ENCODE data around the gene BSCL2.
"Not testable (repeated sequence)": the region's sequence is repeated elsewhere in the genome, so short reads cannot be mapped to it uniquely, and the experiment has no call there.

BSCL2 gene

GRCh38 chr11:62716816-62717215, 9.6 kb upstream of the BSCL2 start:
- DNase-seq: no peak

GRCh38 chr11:62716206-62716605, 9.0 kb upstream of the BSCL2 start:
- DNase-seq: no peak

GRCh38 chr11:62715150-62716130, 8.2 kb upstream of the BSCL2 start:
- DNase-seq: no peak

GRCh38 chr11:62713343-62713742, 6.1 kb upstream of the BSCL2 start:
- DNase-seq: no peak

- DNase-seq: no peak
Observed at GRCh38 chr11:62712861-62713260, 5.6 kb upstream of the BSCL2 start.

GRCh38 chr11:62712276-62712812, 5.1 kb upstream of the BSCL2 start:
- no peak for DNase-seq

- DNase-seq: no peak
Observed at GRCh38 chr11:62710001-62710345, 2.7 kb upstream of the BSCL2 start.

GRCh38 chr11:62709247-62710000, 2.2 kb upstream of the BSCL2 start:
- DNase-seq: peak; percentile 98

GRCh38 chr11:62708793-62709192, 1.6 kb upstream of the BSCL2 start:
- no peak for DNase-seq

- no peak for DNase-seq
Observed at GRCh38 chr11:62708392-62708791, 1.2 kb upstream of the BSCL2 start.

- no peak for DNase-seq
Observed at GRCh38 chr11:62706850-62707247, 375 bp downstream of the BSCL2 start.

- peak; percentile 96 for DNase-seq
Observed at GRCh38 chr11:62705880-62706849, 1.1 kb downstream of the BSCL2 start.

- no peak for DNase-seq
Observed at GRCh38 chr11:62705413-62705812, 1.8 kb downstream of the BSCL2 start.

- not testable (repeated sequence) for DNase-seq
Observed at GRCh38 chr11:62703921-62704320, 3.3 kb downstream of the BSCL2 start.

- DNase-seq: peak; percentile 61
Observed at GRCh38 chr11:62702246-62702645, 5.0 kb downstream of the BSCL2 start.

- peak; percentile 80 for DNase-seq
Observed at GRCh38 chr11:62694455-62695167, 12.6 kb downstream of the BSCL2 start.

- DNase-seq: not testable (repeated sequence)
Observed at GRCh38 chr11:62693624-62694023, 13.6 kb downstream of the BSCL2 start.

- no peak for DNase-seq
Observed at GRCh38 chr11:62689421-62690183, 17.6 kb downstream of the BSCL2 start, which contains the start of gene LRRN4CL. TSS of gene LRRN4CL (minus strand) at chr11:62689530. CDS start at chr11:62688508, 1,022 bp downstream.

- no peak for DNase-seq
Observed at GRCh38 chr11:62688491-62688890, 18.7 kb downstream of the BSCL2 start.

GRCh38 chr11:62687508-62688396, 19.5 kb downstream of the BSCL2 start:
- DNase-seq: no peak

All from activated CD4-positive, alpha-beta T cell treated with anti-CD3 and anti-CD28 coated beads, Interleukin-2, Interleukin-6, amounts not matched to agents 100 ng/mL and 50 ng/mL, durations not matched to agents 16 hours and 8 hours (primary cell).